Urinary bladder (tissue), 4 donors: ENCODE data around the gene TMEM132A. TPM values are rescaled to one million over a fixed set of nuclear protein-coding genes. Genes with fewer than 3 reads are reported as not detected.

ENCODE experiments used
- DNase-seq: peaks from one replicate; pipeline ENCODE4 v3.0.0-alpha.2; 2015; ENCODE audit errors: extremely low spot score
- H3K27ac ChIP-seq: one replicate; pipeline ENCODE4 v1.5.1; 2013; ENCODE audit warnings: low read depth, mild to moderate bottlenecking, moderate library complexity
- H3K36me3 ChIP-seq: one replicate; pipeline ENCODE4 v1.6.1; 2013; ENCODE audit warnings: mild to moderate bottlenecking, moderate library complexity; ENCODE audit not compliant: insufficient read depth
- H3K4me1 ChIP-seq: one replicate; pipeline ENCODE4 v1.6.1; 2013; ENCODE audit warnings: mild to moderate bottlenecking, moderate library complexity; ENCODE audit not compliant: insufficient read depth
- H3K4me3 ChIP-seq: one replicate; pipeline ENCODE4 v1.5.1; 2013; ENCODE audit warnings: low read depth, low read length
- WGBS: extraction: QIAGEN DNeasy Blood & Tissue Kit; methylation state at CpG from one replicate; pipeline ENCODE4 v1.1.7; 2013; 5-methylcytosine and 5-hydroxymethylcytosine counted together
- polyA plus RNA-seq: library from polyadenylated mRNA; stranded (reverse); fragments of 200-250 nt; gene quantifications from one replicate; pipeline ENCODE4 v1.2.3, GENCODE V29; 2013
- small RNA-seq: library from RNA; depleted of rRNA; stranded (forward); fragments of <200 nt; gene quantifications from one replicate; pipeline ENCODE3, GENCODE V24; 2014
- total RNA-seq: library from RNA; depleted of rRNA; stranded (reverse); fragments of >200 nt; gene quantifications from one replicate; pipeline ENCODE4 v1.2.3, GENCODE V29; 2014
- donor health status: healthy with polysubstance abuse.
- donor health status: healthy.

The TMEM132A gene
- total and polyA plus RNA-seq, 2 donors: 7.5 to 14.0 TPM

GRCh38 chr11:60974726-60975125 is 50.5 kb downstream of the TMEM132A start:
- no peak for DNase-seq
- H3K36me3 ChIP-seq: no peaks in the 10 kb centered on the region
- no peaks in the 10 kb centered on the region for H3K4me1 ChIP-seq
- no peak overlapping the region for H3K4me3 ChIP-seq
- 87% methylated on average over 6 of the region's 6 CpGs for WGBS
- no peak overlapping the region for H3K27ac ChIP-seq

GRCh38 chr11:60977224-60977623 is 53.0 kb downstream of the TMEM132A start:
- DNase-seq: no peak
- Histone ChIP-seq H3K4me1 (no peaks in the 10 kb centered on the region), H3K27ac (no peak overlapping the region), H3K36me3 (no peaks in the 10 kb centered on the region), H3K4me3 (no peak overlapping the region)
- 91% methylated on average over 4 of the region's 4 CpGs for WGBS

GRCh38 chr11:60977836-60978235 is 53.6 kb downstream of the TMEM132A start:
- no peaks in the 10 kb centered on the region for H3K4me1 ChIP-seq
- H3K27ac ChIP-seq: no peak overlapping the region
- H3K4me3 ChIP-seq: no peak overlapping the region
- DNase-seq: no peak
- H3K36me3 ChIP-seq: no peaks in the 10 kb centered on the region

- H3K27ac ChIP-seq: no peak overlapping the region
- no peaks in the 10 kb centered on the region for H3K36me3 ChIP-seq
- H3K4me3 ChIP-seq: no peak overlapping the region
- DNase-seq: no peak
- no peaks in the 10 kb centered on the region for H3K4me1 ChIP-seq
- 85% methylated on average over 10 of the region's 10 CpGs for WGBS
Measured at GRCh38 chr11:60978546-60979380, 54.5 kb downstream of the TMEM132A start.

- H3K27ac ChIP-seq: no peak overlapping the region
- WGBS: 71% methylated on average over 12 of the region's 12 CpGs
- DNase-seq: no peak
- no peaks in the 10 kb centered on the region for H3K4me1 ChIP-seq
- no peak overlapping the region for H3K4me3 ChIP-seq
- no peaks in the 10 kb centered on the region for H3K36me3 ChIP-seq
Measured at GRCh38 chr11:60981515-60981914, 57.3 kb downstream of the TMEM132A start.

- Histone ChIP-seq H3K27ac (no peak overlapping the region), H3K36me3 (no peaks in the 10 kb centered on the region), H3K4me1 (no peaks in the 10 kb centered on the region), H3K4me3 (no peak overlapping the region)
- 89% methylated on average over 8 of the region's 8 CpGs for WGBS
- DNase-seq: no peak
Measured at GRCh38 chr11:60982184-60982583, 57.9 kb downstream of the TMEM132A start.

GRCh38 chr11:60984149-60984548 is 59.9 kb downstream of the TMEM132A start:
- no peak overlapping the region for H3K27ac ChIP-seq
- DNase-seq: no peak
- no peak overlapping the region for H3K4me3 ChIP-seq
- 74% methylated on average over 6 of the region's 6 CpGs for WGBS
- H3K4me1 ChIP-seq: no peaks in the 10 kb centered on the region
- no peaks in the 10 kb centered on the region for H3K36me3 ChIP-seq

- WGBS: 57% methylated on average over 4 of the region's 4 CpGs
Measured at GRCh38 chr11:60984636-60985035, 60.4 kb downstream of the TMEM132A start.

GRCh38 chr11:60985501-60985900 is 61.2 kb downstream of the TMEM132A start:
- H3K4me1 ChIP-seq: no peaks in the 10 kb centered on the region
- H3K4me3 ChIP-seq: no peak overlapping the region
- 73% methylated on average over 2 of the region's 2 CpGs for WGBS
- no peak overlapping the region for H3K27ac ChIP-seq
- DNase-seq: no peak
- H3K36me3 ChIP-seq: no peaks in the 10 kb centered on the region

More at GRCh38 chr11:60984636-60985035, 60.4 kb downstream of the TMEM132A start:
- Histone ChIP-seq H3K4me3 (no peak overlapping the region), H3K36me3 (no peaks in the 10 kb centered on the region), H3K4me1 (no peaks in the 10 kb centered on the region), H3K27ac (no peak overlapping the region)
- no peak for DNase-seq

- no peaks in the 10 kb centered on the region for H3K36me3 ChIP-seq
- H3K4me1 ChIP-seq: no peaks in the 10 kb centered on the region
- WGBS: 76% methylated on average over 17 of the region's 17 CpGs
- H3K4me3 ChIP-seq: no peak overlapping the region
- DNase-seq: no peak
- H3K27ac ChIP-seq: no peak overlapping the region
Measured at GRCh38 chr11:60985991-60986915, 62.0 kb downstream of the TMEM132A start.

Small RNA genes within 50 kb of the gene (small RNA-seq; reads per million reads assigned to genes)
- not detected for gene RNU6-933P

Other genes with a start within 250 kb of the TMEM132A start
- 0.53 TPM for gene MS4A8, start 224.8 kb upstream of the TMEM132A start, total RNA-seq
- gene MS4A8, start 224.8 kb upstream of the TMEM132A start, polyA plus RNA-seq: not detected
- gene MS4A18, start 199.7 kb upstream of the TMEM132A start, total RNA-seq: not detected
- gene MS4A18, start 199.7 kb upstream of the TMEM132A start, polyA plus RNA-seq: not detected
- not detected for gene MS4A15, start 167.6 kb upstream of the TMEM132A start, total RNA-seq
- not detected for gene MS4A15, start 167.6 kb upstream of the TMEM132A start, polyA plus RNA-seq
- gene MS4A10, start 139.1 kb upstream of the TMEM132A start, total RNA-seq: not detected
- gene MS4A10, start 139.1 kb upstream of the TMEM132A start, polyA plus RNA-seq: not detected
- 4.5 TPM for gene CCDC86, start 82.3 kb upstream of the TMEM132A start, total RNA-seq
- 23.4 TPM for gene CCDC86, start 82.3 kb upstream of the TMEM132A start, polyA plus RNA-seq
- 0.37 TPM for gene PTGDR2, start 68.5 kb upstream of the TMEM132A start, total RNA-seq
- 0.98 TPM for gene PTGDR2, start 68.5 kb upstream of the TMEM132A start, polyA plus RNA-seq
- not detected for gene ZP1, start 56.9 kb upstream of the TMEM132A start, total RNA-seq
- gene ZP1, start 56.9 kb upstream of the TMEM132A start, polyA plus RNA-seq: 0.35 TPM
- 31.2 TPM for gene PRPF19, start 17.9 kb upstream of the TMEM132A start, total RNA-seq
- 83.0 TPM for gene PRPF19, start 17.9 kb upstream of the TMEM132A start, polyA plus RNA-seq
- 32.9 TPM for gene TMEM109, start 10.3 kb upstream of the TMEM132A start, total RNA-seq
- 183 TPM for gene TMEM109, start 10.3 kb upstream of the TMEM132A start, polyA plus RNA-seq
- 12.7 TPM for gene SLC15A3, start 27.7 kb downstream of the TMEM132A start, total RNA-seq
- 34.7 TPM for gene SLC15A3, start 27.7 kb downstream of the TMEM132A start, polyA plus RNA-seq
- gene CD6, start 47.2 kb downstream of the TMEM132A start, total RNA-seq: 0.95 TPM
- gene CD6, start 47.2 kb downstream of the TMEM132A start, polyA plus RNA-seq: 0.61 TPM
- not detected for gene CD5, start 178.0 kb downstream of the TMEM132A start, total RNA-seq
- 0.62 TPM for gene CD5, start 178.0 kb downstream of the TMEM132A start, polyA plus RNA-seq
- 8.6 TPM for gene VPS37C, start 237.0 kb downstream of the TMEM132A start, total RNA-seq
- 23.5 TPM for gene VPS37C, start 237.0 kb downstream of the TMEM132A start, polyA plus RNA-seq